Posterior cingulate gyrus (tissue), 11 donors: Measurements from ENCODE around the gene CHST8.
A peak's percentile ranks its signal among the peaks of the same experiment; 100 is the strongest.

ENCODE experiments used
- DNase-seq, 10 donors: peaks; one replicate each; pipeline versions ENCODE4 v3.0.0 to v3.0.0-alpha.2; 2020 to 2021; ENCODE audit warnings: mixed read lengths in 3 of 10
- intact Hi-C: fragments of 100-400 bp; cut with DNase I; formaldehyde crosslinking; loops from one replicate; pipeline ENCODE4 v1.15.1; 2023

The CHST8 gene

GRCh38 chr19:33775731-33776487, 154.2 kb downstream of the CHST8 start:
- intact Hi-C loops = loop anchor here (5.0 to 10.0 kb wide), 2 partner anchors 221 to 939 kb away; no protein-coding TSS in a partner anchor
- DNase-seq = peak in 1 of 10 donors; percentile 72

GRCh38 chr19:33777351-33777750, 155.6 kb downstream of the CHST8 start:
- intact Hi-C loops = loop anchor here (5.0 to 10.0 kb wide), 2 partner anchors 220 to 937 kb away; no protein-coding TSS in a partner anchor
- DNase-seq = peak in 3 of 10 donors; percentile 60 to 84 (median 79)

GRCh38 chr19:33777753-33778088, 156.0 kb downstream of the CHST8 start:
- intact Hi-C loops = loop anchor here (1.0 to 10.0 kb wide), 4 partner anchors 220 to 937 kb away; no protein-coding TSS in a partner anchor

DNA sequence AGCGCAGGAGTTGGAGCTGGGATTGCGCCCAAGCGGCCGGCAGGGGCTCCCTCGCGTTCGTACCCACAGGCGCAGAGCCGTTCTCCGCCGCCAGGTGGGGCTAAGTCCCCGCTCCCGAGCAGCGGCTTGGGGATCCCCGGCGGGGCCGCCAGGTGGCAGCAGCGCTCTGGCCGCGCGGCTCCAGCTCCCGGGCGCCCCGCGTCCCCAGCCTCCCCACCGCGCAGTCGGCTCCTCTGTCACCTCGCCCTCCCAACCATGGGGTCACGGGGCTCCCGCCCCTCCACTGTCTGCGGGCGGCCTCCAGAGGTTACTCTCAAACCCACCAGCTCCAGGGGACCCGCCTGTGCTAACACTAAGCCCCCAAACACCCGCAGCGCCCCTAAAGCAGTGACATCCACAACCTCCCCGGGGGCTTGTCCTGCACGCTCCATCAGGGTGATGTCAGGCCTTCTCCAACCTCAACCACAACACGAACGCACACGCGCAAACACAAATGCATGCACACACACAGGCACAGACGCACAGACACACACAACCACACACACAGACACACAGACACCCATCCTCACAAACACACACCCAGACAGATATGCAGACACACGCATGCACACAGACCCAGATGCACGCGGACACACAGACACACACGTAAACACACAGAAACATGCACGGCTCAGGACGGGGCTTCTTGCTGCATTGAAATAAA, 156.5 kb downstream of the CHST8 start:
- intact Hi-C loops = loop anchor here (1.0 to 10.0 kb wide), 4 partner anchors 219 to 937 kb away; no protein-coding TSS in a partner anchor
- DNase-seq = peak; percentile 64 to 98 (median 86)

More at GRCh38 chr19:33777753-33778088, 156.0 kb downstream of the CHST8 start:
- peak in 1 of 10 donors; percentile 60 for DNase-seq

GRCh38 chr19:33779849-33780248, 158.1 kb downstream of the CHST8 start:
- no peak for DNase-seq
- intact Hi-C loops = loop anchor here (2.0 to 10.0 kb wide), 3 partner anchors 217 to 935 kb away; no protein-coding TSS in a partner anchor

GRCh38 chr19:33780251-33780650, 158.5 kb downstream of the CHST8 start:
- DNase-seq = peak in 1 of 10 donors; percentile 61
- intact Hi-C loops = no loop called here

DNA sequence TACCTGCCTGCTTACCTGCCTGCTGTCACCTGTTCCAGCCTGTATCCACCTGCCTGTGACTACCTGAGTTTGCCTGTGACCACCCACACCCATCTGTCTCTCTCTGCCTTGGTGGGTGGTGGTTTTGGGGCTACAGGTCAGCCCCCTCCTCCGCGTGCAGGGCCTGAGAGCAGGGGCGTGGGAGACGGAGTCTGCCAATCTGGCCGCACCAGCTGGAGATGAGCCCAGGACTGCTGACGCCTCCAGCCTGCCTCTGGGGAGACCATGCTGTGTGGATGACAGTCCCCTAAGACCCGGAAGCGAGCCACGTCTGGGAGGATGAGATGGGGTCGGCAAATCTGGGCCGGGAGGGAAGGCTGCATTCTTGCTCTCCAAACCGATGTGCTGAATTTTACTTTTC, 159.0 kb downstream of the CHST8 start:
- intact Hi-C loops = no loop called here

DNA sequence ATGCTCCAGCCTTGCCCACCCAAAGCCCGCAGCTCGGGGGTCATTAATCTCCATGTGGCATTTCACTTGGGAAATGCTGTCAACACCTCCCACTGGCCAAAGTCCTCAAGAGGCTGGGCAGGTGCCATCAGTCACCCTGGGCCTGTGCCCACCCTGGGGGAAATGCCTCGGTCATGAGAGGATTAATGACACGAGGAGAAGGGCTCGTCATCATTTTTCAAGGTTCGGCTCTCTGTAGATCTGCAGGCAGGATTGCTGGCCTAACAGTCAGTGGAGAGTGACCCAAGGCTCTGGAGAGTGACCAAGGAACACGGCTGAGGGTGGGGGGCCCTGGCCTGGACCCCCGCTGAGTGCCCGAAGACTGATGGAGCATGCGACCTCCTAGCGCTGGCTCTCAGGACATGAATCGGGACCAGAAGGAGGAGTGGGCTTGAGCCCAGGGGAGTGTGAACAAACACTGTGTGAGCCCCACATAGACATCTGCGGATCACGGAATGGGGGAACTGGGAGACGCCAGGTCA, 159.7 kb downstream of the CHST8 start:
- intact Hi-C loops = no loop called here
- DNase-seq = peak in 1 of 10 donors; percentile 49

More for the DNA sequence above, 159.0 kb downstream of the CHST8 start:
- peak in 1 of 10 donors; percentile 83 for DNase-seq

DNA sequence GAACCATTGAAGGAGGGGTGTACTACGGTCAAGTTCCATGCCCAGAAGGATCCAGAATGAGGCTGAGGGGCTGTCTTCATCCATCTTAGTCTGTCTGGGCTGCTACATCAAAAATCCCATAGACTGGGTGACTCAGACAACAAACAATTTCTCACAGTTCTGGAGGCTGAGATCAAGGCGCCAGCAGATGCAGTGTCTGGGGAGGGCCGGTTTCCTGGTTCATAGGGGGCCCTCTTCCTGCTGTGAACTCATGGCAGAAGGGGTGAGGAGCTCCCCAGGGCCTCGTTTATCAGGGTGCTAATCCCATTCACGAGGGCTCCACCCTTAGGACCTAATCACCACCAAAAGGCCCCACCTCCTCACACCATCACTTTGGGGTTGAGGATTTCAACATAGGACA, 160.2 kb downstream of the CHST8 start:
- no peak for DNase-seq
- intact Hi-C loops = no loop called here

GRCh38 chr19:33784432-33784831, 162.7 kb downstream of the CHST8 start:
- intact Hi-C loops = no loop called here

GRCh38 chr19:33785795-33786194, 164.0 kb downstream of the CHST8 start:
- intact Hi-C loops = no loop called here
- no peak for DNase-seq

More at GRCh38 chr19:33784432-33784831, 162.7 kb downstream of the CHST8 start:
- no peak for DNase-seq

DNA sequence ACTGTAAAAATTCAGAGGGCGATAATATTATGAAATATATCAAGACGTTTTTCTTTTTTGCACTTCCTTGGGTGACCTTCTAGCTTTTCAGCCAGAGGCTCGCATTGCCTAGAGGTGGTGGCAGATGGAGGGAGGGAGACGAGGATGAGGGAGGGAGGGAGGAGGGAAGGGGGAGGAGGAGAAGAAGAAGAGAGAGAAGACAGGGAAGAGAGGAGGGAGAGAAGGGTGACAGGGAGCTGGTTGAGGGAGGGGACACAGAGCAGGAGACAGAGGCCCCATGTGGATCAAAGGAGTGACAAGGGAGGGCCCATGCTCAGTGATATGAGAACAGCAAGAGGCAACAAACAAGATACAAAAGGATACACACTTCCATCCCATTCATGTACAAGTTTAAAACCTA, 166.9 kb downstream of the CHST8 start:
- DNase-seq = no peak
- intact Hi-C loops = no loop called here

GRCh38 chr19:33789344-33789743, 167.6 kb downstream of the CHST8 start:
- intact Hi-C loops = no loop called here

DNA sequence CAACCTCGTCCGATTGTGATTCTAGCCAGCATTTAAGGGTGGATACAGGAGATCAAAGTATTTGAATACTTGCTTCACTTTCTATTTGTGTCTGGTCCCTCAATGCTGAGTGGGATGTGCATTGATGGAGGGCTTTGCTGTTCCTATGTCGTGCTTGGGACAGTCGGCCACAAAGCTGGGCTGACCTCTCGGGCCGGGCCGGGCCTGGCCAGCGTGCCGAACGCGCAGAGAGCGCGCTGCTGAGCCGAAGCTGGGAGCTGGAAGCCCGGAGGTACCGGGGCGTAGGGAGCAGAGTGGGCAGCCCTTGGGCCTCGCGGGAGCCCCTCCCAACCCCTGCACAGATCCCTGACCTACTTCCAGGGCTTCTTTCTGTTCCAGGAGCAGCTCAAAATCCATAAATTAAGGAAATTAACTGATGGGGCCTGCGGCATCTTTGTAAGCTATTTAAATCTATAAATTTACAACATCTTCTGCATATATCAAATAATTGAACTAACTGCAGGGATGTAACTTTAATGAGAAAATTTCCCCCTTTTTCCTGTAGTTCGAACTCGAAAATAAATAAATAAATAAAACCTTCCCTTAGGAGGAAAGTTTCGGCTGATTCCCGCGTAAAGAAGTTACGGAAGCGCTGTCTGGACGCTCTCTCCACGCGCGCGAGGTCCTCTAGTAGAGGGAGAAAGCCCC, 173.1 kb downstream of the CHST8 start:
- DNase-seq = peak in 1 of 10 donors; percentile 70
- intact Hi-C loops = no loop called here

More at GRCh38 chr19:33789344-33789743, 167.6 kb downstream of the CHST8 start:
- DNase-seq = no peak

DNA sequence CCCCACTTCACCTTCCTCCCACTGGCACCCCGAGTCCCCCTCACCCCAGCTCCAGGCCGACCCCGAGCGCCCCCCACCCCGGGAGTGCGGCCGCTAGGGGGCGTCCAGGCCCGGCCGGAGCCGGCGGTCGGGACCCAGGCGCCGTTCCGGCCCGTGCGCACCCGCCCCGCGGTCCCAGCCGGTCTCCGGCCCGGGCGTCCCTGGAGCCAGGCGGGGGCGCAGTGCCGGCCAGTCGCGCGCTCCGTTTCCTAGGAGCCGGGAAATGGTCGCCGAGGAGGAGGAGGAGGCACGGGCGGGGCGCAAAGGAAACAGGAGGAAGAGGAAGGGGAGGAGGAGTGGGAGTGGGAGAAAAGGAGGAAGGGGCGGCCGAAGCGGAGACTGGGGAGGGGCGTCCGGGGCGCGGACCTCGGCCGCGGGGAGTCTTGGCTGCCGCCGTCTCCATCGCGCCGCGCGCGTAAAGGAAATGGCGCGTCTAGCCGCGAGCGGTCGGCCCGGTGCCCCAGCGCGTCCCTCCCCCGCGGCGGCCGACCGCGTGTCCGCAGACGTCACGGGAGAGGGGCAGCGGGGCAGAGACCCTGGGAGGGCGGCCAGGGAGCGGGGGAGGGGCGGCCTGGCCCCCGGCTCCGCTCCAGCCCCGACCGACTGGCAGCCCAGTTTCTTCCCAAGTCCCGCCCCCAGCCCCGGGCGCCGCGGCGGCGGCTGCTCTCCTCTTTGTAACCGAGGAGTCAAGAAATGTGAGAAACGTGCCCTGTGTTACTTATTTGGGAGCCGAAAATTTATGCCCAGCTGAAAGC, 173.8 kb downstream of the CHST8 start:
- intact Hi-C loops = no loop called here

GRCh38 chr19:33796164-33796875, 174.6 kb downstream of the CHST8 start, which contains the start of gene KCTD15:
Gene KCTD15, plus strand, starts transcription at chr19:33796870. Its CDS starts 3,585 bp downstream, at chr19:33800455.
- peak in 5 of 10 donors; percentile 30 to 86 (median 42) for DNase-seq
- intact Hi-C loops = no loop called here

More for the DNA sequence above, 173.8 kb downstream of the CHST8 start:
- DNase-seq = peak; percentile 27 to 94 (median 66)

DNA sequence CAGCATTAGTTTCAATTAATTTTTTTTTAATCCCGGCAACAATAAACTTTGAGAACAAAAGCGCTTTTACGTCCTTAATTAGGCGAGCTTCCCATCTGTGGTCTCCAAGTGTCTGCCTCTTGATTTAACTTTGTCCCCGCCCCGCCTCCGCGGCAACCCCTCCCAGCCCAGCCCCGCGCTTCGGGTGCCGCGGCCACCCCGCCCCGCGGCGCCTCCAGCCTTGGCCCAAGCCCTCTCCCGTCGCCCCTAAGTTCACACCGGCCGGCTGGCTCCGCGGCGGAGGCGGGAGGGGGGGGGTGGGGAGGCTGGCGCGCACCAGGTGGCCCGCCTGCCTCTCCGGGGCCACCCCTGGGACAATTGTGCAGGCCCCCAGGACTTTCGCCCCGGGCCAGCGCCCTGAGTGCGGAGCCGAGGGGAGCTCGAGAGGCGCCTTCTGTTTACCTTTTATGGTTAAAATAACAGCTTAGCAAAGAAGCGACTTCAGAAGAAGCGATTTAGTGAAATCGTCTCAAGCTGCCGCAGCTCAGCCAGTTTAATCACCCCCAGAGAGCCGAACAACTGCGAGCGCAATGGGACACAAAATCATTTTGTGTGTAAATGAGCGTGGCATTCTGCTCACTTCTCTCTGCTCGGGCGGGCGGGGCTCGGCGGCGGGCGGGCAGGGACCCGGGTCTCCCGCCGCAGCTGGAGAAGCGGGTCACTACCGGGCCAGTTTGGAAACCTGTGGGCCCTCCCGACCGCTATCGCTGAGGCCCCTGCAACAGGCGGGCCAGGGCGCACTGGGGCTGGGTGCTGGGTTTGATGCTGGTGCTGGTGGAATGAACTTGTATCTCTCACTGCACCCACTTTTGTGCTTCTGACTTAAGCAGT, 176.3 kb downstream of the CHST8 start:
- intact Hi-C loops = no loop called here
- DNase-seq = peak in 3 of 10 donors; percentile 67 to 79 (median 79)

DNA sequence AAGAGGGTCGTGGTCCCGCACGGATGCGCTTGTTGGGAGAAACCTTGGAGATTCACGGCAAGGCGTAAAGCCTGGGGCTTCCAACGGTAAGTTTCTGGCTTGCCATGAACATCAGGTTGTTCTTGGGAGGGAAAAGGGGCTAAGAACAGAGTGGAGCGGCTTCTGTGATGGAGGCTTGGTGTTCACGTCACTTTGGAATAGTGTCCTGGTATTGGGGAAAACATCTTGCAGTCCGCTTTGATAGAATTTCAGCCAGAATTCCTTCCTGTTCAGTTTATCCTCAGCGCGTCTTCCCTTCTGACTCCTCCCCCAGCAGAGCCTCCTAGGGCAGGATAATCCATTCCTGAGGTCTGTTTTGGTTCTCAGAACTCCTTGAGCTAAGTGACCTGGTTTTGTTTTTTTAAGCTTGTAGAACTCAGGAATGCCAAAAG, 176.9 kb downstream of the CHST8 start:
- intact Hi-C loops = no loop called here
- no peak for DNase-seq
